ENCODE measurements around the gene AGPAT2.
"Not testable (repeated sequence)": the region's sequence is repeated elsewhere in the genome, so short reads cannot be mapped to it uniquely, and the experiment has no call there.

The AGPAT2 gene

DNA sequence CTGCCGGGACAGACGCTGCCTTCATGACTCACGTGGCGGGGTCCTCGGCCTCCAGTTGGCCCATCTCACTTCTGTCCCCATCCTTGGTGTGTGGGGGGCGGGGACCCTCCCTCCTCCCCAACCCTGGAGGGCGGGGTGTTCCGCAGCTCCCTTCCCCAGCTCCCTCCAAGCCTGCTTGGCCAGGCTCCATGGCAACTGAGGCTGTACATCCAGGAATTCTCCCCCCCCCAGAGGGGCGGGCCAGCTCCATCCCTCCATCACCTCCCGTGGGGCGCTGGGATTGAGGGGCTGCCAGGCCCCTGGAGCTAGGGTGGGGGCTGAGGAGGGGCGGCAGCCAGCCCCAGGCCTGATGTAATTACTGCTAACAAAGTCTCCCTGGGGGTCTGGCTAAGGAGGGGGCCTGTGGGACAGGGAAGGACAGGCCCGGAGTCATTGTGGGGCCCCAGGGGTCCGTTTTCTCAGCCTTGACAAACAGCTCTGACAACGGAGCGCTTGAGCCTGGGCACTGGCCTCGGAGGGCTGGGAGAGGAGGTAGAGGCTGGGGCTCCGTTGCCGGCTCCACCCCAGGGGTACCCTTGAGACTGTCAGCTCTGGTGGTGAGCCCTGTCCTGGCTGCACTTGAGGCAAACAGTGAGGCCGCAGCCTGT lies 33.1 kb upstream of the AGPAT2 start:
- no peak for DNase-seq

DNA sequence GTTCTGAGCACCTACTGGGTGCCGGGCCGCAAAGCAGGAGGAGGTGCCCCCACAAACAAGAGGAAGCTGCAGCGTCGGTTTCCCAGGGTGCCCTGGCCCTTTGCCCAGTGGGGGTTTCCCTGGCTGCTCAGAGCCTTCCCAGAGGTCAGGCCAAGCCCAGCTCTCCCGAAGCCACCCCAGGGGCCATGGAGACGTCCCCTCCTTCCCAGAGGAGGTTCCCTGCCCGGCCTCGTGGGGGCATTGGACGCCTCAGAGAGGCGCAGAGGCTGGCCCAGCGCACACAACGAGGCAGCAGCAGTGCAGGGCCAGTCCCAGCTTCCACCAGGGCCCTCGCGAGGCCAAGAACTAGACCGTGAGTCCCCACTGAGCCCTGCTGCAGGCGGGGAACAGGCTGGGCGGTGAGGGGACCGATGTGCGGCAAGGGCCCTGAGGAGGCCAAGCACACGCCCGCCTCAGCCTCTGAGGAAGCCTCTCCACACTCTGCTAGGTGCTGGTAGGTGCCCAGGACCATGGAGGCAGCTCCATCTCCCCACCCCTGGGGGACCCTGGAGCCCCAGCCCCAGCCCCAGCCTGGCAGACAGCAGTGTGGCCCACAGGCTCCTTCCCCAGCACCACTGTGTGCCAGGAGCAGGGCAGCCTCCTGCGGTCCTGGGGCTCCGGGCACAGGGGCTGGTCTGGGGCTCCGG lies 32.1 kb upstream of the AGPAT2 start:
- DNase-seq, result no peak

GRCh38 chr9:136718345-136719194 lies 31.3 kb upstream of the AGPAT2 start:
- no peak for DNase-seq

DNA sequence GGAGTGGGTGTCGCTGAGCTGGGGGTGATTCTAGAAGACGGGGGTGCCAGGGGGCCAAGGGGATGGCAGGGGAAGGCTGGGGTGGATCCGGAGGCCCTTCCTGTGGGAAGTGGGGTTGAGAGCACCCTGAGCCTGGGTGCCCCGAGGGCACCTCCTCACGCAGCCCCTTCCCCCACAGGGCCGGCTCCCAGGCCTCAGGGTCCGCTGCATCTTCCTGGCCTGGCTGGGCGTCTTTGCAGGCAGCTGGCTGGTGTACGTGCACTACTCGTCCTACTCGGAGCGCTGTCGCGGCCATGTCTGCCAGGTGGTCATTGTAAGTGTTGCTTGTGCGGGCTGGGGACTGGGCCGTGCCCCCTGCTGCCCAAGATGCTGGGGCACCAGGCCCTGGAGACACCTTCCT lies 30.1 kb upstream of the AGPAT2 start:
- DNase-seq, result no peak

DNA sequence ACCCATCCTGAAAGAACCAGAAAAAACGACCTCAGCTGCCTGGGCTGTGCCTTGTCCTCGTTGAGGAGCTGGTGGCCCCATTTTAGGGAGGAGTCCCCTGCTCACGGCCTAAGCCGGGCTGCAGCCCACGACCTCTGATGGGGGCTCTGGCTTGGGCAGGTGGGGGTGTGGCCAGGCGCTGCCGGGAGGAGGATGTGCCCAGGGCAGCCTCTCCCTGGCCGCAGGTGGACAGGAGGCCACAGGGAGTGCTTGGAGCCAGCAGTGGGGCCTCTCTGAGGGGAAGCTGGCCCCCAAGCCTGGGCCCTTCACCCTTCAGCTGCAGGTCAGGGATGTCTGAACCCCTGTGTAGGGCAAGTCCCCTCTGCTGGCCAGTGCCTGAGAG lies 27.6 kb upstream of the AGPAT2 start:
- DNase-seq, result no peak

DNA sequence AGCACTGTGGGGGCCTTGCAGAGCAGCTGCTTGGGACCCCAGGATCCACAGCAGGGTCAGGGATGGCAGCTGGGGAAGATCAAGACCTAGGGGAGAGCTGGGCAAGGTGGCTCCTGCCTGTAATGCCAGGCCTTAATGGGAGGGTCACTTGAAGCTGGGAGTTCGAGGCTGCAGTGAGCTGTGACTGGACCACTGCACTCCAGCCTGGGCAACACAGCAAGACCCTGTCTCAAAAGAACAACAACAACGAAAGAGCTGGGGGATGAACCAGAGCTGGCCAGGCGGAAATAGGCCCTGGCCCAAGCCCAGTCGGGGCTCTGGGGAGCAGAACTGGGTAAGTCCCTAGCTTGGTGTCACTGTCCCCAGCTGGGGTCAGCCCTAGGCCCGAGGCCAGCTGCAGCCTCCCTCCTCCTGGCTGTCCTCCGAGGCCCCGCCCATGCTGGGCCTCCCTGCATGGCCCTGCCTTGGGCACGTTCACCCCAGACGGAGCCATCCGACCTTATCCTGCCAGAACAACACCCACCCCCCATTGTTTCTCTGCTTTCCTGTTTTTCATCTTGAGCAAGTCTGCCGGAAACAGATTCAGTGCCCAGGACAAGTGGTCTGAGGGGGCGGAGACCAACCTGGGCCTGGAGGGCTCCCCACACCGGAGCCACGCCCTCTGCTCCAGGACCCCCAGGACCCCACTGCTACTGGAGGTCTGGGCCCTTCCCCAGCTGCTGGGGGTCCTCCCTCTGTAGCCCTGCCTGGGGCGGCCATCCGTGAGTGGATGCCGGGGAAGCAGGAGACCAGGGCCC lies 27.0 kb upstream of the AGPAT2 start:
- no peak for DNase-seq

DNA sequence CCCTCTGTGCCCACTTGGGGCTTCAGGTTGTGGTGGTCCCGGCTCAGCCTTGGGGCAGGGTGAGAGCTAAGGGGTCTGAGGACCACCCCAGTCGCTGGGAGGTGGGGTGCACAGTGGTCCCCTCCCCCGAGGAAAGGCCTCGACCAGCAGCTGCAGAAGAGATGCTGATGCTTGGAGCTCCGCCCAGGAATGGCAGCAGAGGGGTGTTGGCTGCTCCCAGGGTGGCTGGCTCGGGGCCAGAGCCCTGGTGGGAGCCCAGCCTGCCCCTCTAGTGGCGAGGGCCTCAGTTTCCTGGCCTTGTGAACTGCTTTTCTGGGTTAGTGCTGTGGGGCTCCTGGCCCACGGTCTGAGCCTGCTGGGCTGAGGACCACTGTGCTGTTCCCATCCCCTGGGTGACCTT lies 26.3 kb upstream of the AGPAT2 start:
- DNase-seq, result no peak

DNA sequence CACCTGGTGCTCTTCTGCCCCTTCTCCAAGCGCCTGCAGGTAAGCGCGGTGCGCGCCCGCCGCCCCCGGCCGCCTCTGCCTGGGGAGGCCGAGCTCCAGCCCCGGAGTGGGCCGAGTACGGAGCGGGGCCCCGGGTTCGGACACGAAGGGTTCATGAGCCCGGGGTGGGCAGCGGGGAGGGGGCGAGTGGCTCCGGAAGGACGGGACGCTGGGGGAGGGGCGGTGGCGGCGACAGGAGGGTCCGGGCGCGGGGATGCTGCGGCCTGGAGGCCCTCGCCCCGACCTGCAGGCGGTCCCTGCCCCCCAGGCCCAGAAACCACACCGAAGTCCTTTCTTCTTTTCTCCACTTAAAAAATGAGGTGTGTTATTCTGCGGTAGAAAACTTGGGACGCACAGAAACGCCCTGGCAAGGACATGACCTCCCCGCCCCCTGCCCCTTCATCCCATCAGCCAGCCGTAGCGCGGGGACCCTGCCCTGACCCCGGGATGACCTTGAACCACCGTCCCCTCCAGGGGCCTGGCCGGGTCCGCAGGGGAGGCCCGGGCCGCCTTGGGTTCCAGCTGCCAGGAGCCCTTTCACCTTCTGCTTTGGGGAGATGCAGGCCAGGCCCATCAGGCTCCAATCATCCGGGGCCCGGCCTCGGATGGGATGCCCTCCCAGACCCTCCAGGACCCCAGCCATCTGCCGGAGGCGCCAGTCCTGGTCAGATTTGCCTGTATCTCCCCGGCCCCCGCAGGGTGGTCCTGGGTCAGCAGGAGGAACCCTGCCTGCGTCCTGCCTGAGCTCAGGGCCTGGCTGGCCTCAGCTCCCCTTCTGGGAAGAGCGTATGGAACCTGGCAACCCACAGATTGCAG lies 25.7 kb upstream of the AGPAT2 start:
- DNase-seq, result no peak

- no peak for DNase-seq
Measured at GRCh38 chr9:136711751-136712689, 24.8 kb upstream of the AGPAT2 start, which contains the start of gene DIPK1B. Gene DIPK1B, plus strand, starts transcription at chr9:136712572. Its CDS starts 94 bp downstream, at chr9:136712666.

GRCh38 chr9:136711219-136711648 lies 24.0 kb upstream of the AGPAT2 start:
- peak; percentile 62 for DNase-seq

DNA sequence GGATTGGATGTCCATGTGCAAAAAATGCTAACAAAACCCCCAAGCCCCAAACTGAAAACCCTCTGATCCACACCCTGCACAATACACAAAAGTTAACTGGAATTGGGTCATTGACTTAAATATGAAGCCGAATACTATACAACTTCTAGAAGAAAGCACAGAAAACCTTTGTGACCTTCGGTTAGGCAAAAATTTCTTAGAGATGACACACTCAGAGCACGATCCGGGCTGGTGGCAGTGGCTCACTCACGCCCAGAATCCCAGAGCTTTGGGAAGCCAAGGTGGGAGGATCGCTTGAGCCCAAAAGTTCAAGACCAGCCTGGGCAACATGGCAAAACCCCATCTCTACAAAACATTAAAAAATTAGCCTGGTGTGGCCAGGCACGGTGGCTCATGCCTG lies 23.3 kb upstream of the AGPAT2 start:
- peak; percentile 63 for DNase-seq

DNA sequence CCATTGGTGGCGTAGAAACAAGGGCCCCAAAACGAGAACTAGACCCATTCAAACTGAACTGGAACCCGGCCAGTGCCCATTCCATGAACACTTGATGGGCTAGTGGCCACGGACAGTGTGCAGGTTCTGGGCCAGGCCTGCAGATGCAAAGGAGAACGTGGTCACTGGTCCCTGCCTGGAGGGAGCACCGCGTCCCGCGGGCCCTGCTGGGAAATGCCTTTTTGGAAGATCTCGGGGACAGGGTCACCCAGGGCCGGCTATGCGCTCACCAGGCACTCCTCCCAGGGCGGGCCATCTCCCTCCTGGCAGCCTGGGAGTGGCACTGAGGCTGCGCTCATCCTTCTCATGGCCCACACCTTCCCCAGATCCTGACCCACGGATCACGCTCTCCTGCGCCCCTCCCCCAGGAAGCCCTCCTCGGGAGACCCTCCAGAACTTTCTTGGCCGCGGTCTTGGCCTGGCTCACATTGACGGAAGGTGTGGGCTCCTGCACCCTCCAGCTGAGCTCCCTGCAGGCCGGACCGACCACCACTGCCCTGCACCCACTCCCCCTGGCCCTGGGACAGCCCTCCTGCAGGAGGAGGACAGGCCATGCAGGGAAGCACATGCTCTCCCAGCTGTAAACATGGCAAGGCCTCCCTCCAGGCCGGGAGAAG lies 22.3 kb upstream of the AGPAT2 start:
- no peak for DNase-seq

DNA sequence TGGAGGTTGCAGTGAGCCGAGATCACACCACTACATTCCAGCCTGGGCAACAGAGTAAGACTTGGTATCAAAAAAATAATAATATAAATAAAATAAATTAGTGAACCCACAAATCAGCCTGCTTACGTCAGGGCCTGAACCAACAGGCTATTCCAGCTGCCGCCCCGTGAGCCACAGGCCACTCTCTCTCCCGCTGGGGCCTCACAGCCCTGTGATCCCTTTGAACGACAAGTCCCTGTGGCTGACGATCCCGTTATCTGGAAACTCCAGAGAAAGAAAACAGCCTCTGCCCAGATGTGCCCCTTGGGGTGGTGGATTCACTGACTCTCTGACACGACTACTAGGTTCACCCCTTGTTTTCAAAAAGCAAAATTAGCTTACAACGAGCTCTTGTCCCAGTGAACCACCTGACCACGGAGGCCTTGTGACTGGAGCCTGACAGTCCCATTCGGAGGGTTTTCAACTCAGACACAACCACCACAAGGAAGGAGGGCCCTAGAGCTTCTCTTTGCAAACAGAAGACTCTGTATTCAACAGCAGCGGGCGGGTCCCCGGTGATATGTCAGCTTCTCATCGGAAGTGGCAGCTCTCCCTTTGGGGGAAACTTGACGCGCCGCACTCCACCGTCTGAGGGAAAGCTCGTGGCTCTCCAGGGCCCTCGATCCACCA lies 20.7 kb upstream of the AGPAT2 start:
- DNase-seq, result no peak

DNA sequence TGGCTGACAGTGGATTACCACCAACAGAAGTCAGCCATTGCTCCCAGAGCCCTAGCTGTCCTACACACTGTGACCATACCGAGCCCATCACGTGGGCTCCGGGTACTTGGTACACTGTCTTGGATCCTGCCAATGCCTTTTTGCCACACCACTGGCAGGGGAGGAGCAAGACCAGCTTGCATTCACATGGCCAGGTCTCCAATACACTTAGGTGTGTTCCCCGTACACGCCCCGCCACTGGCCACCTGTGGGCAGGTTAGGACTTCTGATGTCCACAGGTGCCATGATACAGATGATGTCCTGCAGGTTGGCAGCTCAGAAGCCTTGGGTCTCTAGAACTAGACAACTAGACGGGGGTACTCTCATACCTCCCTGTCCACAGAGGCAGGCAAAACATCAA lies 19.8 kb upstream of the AGPAT2 start:
- no peak for DNase-seq

DNA sequence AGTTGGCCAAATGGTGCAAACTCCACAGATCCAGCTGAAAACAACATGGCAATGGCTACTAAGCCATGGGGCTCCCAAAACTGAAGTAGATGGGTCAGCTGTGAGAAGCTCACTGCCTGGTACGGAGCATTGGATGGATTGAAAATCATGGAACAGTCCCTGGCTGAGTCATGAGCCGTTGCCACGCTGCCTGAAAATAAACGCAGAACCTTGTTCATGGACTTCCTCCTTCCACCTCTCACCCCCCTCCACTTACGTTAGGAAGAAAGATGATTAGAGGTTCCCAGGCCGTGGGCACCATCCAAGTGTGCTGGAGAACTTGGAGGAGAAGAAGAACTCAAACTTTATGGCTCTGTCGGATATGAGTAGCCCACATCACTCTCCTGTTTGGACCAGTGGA lies 18.3 kb upstream of the AGPAT2 start:
- DNase-seq, result no peak

DNA sequence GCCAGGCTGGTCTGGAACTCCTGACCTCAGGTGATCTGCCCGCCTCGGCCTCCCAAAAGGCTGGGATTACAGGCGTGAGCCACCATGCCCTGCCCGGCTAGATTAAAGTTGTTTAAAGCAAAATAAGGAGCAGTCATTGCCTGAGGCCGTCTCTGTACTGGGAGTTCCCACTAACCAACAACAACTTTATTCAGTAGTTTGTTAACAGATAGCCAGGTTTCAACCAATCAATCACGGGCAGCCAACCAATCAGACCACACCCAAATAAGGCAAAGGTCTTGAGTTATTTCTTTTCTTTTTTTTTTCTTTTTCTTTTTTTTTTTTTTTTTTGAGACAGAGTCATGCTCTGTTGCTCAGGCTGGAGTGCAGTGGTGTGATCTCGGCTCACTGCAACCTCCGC lies 17.5 kb upstream of the AGPAT2 start:
- not testable (repeated sequence) for DNase-seq

GRCh38 chr9:136703276-136703860 lies 16.1 kb upstream of the AGPAT2 start:
- DNase-seq, result no peak

DNA sequence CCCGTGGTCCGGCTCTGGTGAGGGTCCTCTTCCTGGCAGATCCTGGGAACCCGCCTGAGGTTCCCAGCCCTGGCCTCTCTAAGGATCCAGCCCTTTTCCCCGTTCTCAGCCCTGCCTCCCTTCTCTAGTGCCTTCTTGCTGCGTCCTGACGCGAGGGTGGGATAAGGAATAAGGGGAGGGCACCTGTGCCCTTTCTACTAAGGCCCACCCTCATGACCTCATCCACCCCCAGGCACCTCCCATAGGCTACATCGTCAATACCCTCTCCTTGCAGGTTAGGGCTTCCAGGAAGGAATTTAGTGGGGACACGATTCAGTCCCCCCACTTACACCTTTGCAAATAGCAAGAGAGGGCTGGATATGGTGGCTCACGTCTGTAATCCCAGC lies 14.4 kb upstream of the AGPAT2 start:
- no peak for DNase-seq

GRCh38 chr9:136700959-136701667 lies 13.9 kb upstream of the AGPAT2 start:
- no peak for DNase-seq
